H1 (cell line): ENCODE results near the gene COL26A1. TPM values are rescaled to one million over a fixed set of nuclear protein-coding genes. Genes with fewer than 3 reads are reported as not detected.

Experiments
- CTCF ChIA-PET: fragments of 300-600 bp; sonication (Branson Sonifier 250); formaldehyde crosslinking; loops from one replicate; lab custom pipeline; 2021; ENCODE audit not compliant: partially characterized antibody; lab: Charles Lee
- POLR2A ChIA-PET: fragments of 300-600 bp; sonication (Branson Sonifier 250); formaldehyde crosslinking; loops from one replicate; lab custom pipeline; 2021; ENCODE audit warnings: inconsistent platforms; ENCODE audit not compliant: partially characterized antibody; lab: Charles Lee
- DNase-seq, 2 experiments: peaks; one replicate each; pipeline versions ENCODE4 v3.0.0 to v3.0.0-alpha.2; 2010 to 2022; ENCODE audit warnings: low spot score in 2 of 2, low read depth in 1 of 2, mixed read lengths in 1 of 2
- FAIRE-seq: peaks from 2 replicates; lab custom pipeline; 2011; peaks lifted over from hg19 to GRCh38; lab: Jason Lieb, UNC
- H2AFZ ChIP-seq: 2 replicates; pipeline ENCODE4 v1.8.1; 2012; ENCODE audit warnings: low read length, inconsistent platforms
- H2AK5ac ChIP-seq: 2 replicates; pipeline ENCODE4 v1.6.1; 2013; ENCODE audit warnings: low read depth, low read length
- H2BK120ac ChIP-seq: replicated peaks from 2 replicates; pipeline ENCODE3; 2013; ENCODE audit warnings: low read depth, low read length, inconsistent platforms
- H2BK12ac ChIP-seq: 2 replicates; pipeline ENCODE4 v1.6.1; 2013; ENCODE audit warnings: low read depth, low read length
- H2BK15ac ChIP-seq: 2 replicates; pipeline ENCODE4 v1.6.1; 2013; ENCODE audit warnings: low read length
- H2BK20ac ChIP-seq: 2 replicates; pipeline ENCODE4 v1.6.1; 2013; ENCODE audit warnings: low read length
- H2BK5ac ChIP-seq: 2 replicates; pipeline ENCODE4 v1.6.1; 2013; ENCODE audit warnings: low read depth, low read length
- H3K14ac ChIP-seq: 2 replicates; pipeline ENCODE4 v1.6.1; 2013; ENCODE audit warnings: inconsistent platforms; ENCODE audit not compliant: insufficient read length
- H3K18ac ChIP-seq: 2 replicates; pipeline ENCODE4 v1.6.1; 2013; ENCODE audit warnings: low read length; ENCODE audit errors: extremely low read depth
- H3K23ac ChIP-seq: 2 replicates; pipeline ENCODE4 v1.6.1; 2013; ENCODE audit warnings: inconsistent platforms; ENCODE audit not compliant: insufficient read length
- H3K23me2 ChIP-seq: 2 replicates; pipeline ENCODE4 v1.6.1; 2013; ENCODE audit warnings: low read depth, low read length
- H3K27ac ChIP-seq: 2 replicates; pipeline ENCODE4 v1.6.1; 2011; ENCODE audit warnings: low read depth, low read length, inconsistent platforms
- H3K27me3 ChIP-seq, 4 experiments: replicated peaks in 1 of 4; 1 replicate in 1 of 4; 2 replicates in 3 of 4; pipeline versions ENCODE4 v1.6.1 to v1.8.1; 2011 to 2013; ENCODE audit warnings: low read length in 3 of 4, mild to moderate bottlenecking in 3 of 4, inconsistent platforms in 2 of 4, mixed read lengths in 2 of 4, moderate library complexity in 1 of 4; ENCODE audit not compliant: control insufficient read depth in 3 of 4, insufficient read depth in 3 of 4; ENCODE audit errors: extremely low read depth in 1 of 4
- H3K36me3 ChIP-seq, 4 experiments: 2 replicates each; pipeline versions ENCODE4 v1.6.1 to v1.8.1; 2011 to 2013; ENCODE audit warnings: mild to moderate bottlenecking in 4 of 4, low read length in 3 of 4, moderate library complexity in 2 of 4, control low read depth in 1 of 4, inconsistent platforms in 1 of 4; ENCODE audit not compliant: insufficient read depth in 4 of 4, control insufficient read depth in 2 of 4
- H3K4ac ChIP-seq: replicated peaks from 2 replicates; pipeline ENCODE3; 2013; ENCODE audit warnings: low read length, low read depth, mixed read lengths, inconsistent platforms; ENCODE audit not compliant: insufficient read length
- H3K4me1 ChIP-seq, 4 experiments: replicated peaks in 1 of 4; 1 replicate in 1 of 4; 2 replicates in 3 of 4; pipeline versions ENCODE4 v1.6.1 to v1.8.1; 2011 to 2013; ENCODE audit warnings: low read length in 3 of 4, inconsistent platforms in 2 of 4, mixed read lengths in 1 of 4; ENCODE audit not compliant: insufficient read depth in 4 of 4, control insufficient read depth in 3 of 4
- H3K4me2 ChIP-seq, 2 experiments: 2 replicates each; pipeline versions ENCODE4 v1.6.1 to v1.8.1; 2011 to 2013; ENCODE audit warnings: low read depth in 2 of 2, low read length in 2 of 2, control low read depth in 1 of 2, inconsistent platforms in 1 of 2, mild to moderate bottlenecking in 1 of 2; ENCODE audit not compliant: insufficient read depth in 1 of 2
- H3K4me3 ChIP-seq, 4 experiments: fragments of 200-600, 300-600 bp in 1 of 4; sonication (generic), shearing (Covaris generic), sonication (Bioruptor Twin) in 1 of 4; 2 replicates each; pipeline versions ENCODE4 v1.5.1 to v1.8.1; 2011 to 2016; ENCODE audit warnings: low read length in 4 of 4, low read depth in 3 of 4, control low read depth in 2 of 4, inconsistent platforms in 2 of 4, mild to moderate bottlenecking in 2 of 4, mixed read lengths in 1 of 4, moderate library complexity in 1 of 4; ENCODE audit not compliant: insufficient read depth in 2 of 4; ENCODE audit errors: extremely low read depth in 1 of 4
- H3K56ac ChIP-seq: replicated peaks from 2 replicates; pipeline ENCODE3; 2013; ENCODE audit warnings: low read depth, mild to moderate bottlenecking, mixed read lengths, low read length, inconsistent platforms; ENCODE audit not compliant: insufficient read length
- H3K79me1 ChIP-seq: 2 replicates; pipeline ENCODE4 v1.6.1; 2013; ENCODE audit warnings: low read depth, low read length, control low read depth
- H3K79me2 ChIP-seq, 2 experiments: 2 replicates each; pipeline versions ENCODE4 v1.6.1 to v1.8.1; 2012 to 2013; ENCODE audit warnings: low read length in 2 of 2, mild to moderate bottlenecking in 2 of 2, inconsistent platforms in 1 of 2; ENCODE audit not compliant: insufficient read depth in 2 of 2, control insufficient read depth in 1 of 2
- H3K9ac ChIP-seq, 4 experiments: replicated peaks in 1 of 4; 1 replicate in 1 of 4; 2 replicates in 3 of 4; pipeline versions ENCODE4 v1.6.1 to v1.8.1; 2011 to 2013; ENCODE audit warnings: low read depth in 3 of 4, low read length in 3 of 4, control low read depth in 2 of 4, mild to moderate bottlenecking in 2 of 4, moderate library complexity in 2 of 4, inconsistent platforms in 1 of 4; ENCODE audit errors: extremely low read depth in 1 of 4
- H3K9me3 ChIP-seq, 2 experiments: 2 replicates each; pipeline versions ENCODE4 v1.6.1 to v1.8.1; 2012 to 2013; ENCODE audit warnings: mild to moderate bottlenecking in 2 of 2, moderate library complexity in 2 of 2, control low read depth in 1 of 2, inconsistent platforms in 1 of 2, low read depth in 1 of 2, low read length in 1 of 2, mixed read lengths in 1 of 2; ENCODE audit not compliant: insufficient read depth in 2 of 2
- H4K20me1 ChIP-seq, 2 experiments: replicated peaks in 1 of 2; 2 replicates each; pipeline versions ENCODE3 to v1.8.1; 2011 to 2013; ENCODE audit warnings: inconsistent platforms in 2 of 2, low read length in 2 of 2, mild to moderate bottlenecking in 1 of 2; ENCODE audit not compliant: insufficient read depth in 2 of 2, control insufficient read depth in 1 of 2
- H4K5ac ChIP-seq: 2 replicates; pipeline ENCODE4 v1.6.1; 2013; ENCODE audit warnings: low read length, low read depth, mixed read lengths, inconsistent platforms; ENCODE audit not compliant: insufficient read length
- H4K8ac ChIP-seq: 2 replicates; pipeline ENCODE4 v1.8.0; 2013; ENCODE audit warnings: mild to moderate bottlenecking, moderate library complexity, low read length, inconsistent platforms; ENCODE audit not compliant: insufficient read depth; ENCODE audit errors: extremely low read depth
- H4K91ac ChIP-seq: replicated peaks from 2 replicates; pipeline ENCODE3; 2013; ENCODE audit warnings: low read length, mixed read lengths, inconsistent platforms; ENCODE audit not compliant: insufficient read length
- MAFK ChIP-seq: IDR thresholded peaks from 2 replicates; pipeline ENCODE4 v1.6.1; 2012; ENCODE audit warnings: low read depth, mild to moderate bottlenecking, improper control_type of control experiment, low read length
- SP1 ChIP-seq: IDR thresholded peaks from 2 replicates; pipeline ENCODE4 v1.6.1; 2011; ENCODE audit warnings: low read depth, low read length
- WGBS, 2 experiments: shearing (Covaris generic) in 1 of 2; methylation state at CpG; one replicate each; pipeline versions ENCODE4 v1.1.6 to v1.1.7; 2013 to 2015; ENCODE audit warnings: low lambda C conversion rate in 2 of 2, mixed read lengths in 2 of 2, inconsistent platforms in 1 of 2, low coverage in 1 of 2, missing lambda C conversion rate in 1 of 2; ENCODE audit not compliant: insufficient replicate concordance in 2 of 2, insufficient coverage in 1 of 2, insufficient read length in 1 of 2; ENCODE audit errors: extremely low coverage in 1 of 2, missing lambda C conversion rate in 1 of 2; 5-methylcytosine and 5-hydroxymethylcytosine counted together
- polyA plus RNA-seq, 7 experiments: library from polyadenylated mRNA; depleted of rRNA in 3 of 7; stranded (reverse) in 5 of 7; unstranded in 2 of 7; fragments of >200 nt in 5 of 7; fragments of 200-250 nt in 2 of 7; gene quantifications; 1 replicate in 5 of 7; 2 replicates in 1 of 7; 4 replicates in 1 of 7; pipeline versions ENCODE4 v1.2.1 to v1.2.3, GENCODE V29; 2011 to 2013; ENCODE audit warnings: missing spikeins in 2 of 7, mixed read lengths in 2 of 7
- total RNA-seq: library from RNA; stranded (reverse); fragmentation: NEBNext Ultra II Directional; extraction: Animal tissue kit (Norgen Biotek cat#: 25700); gene quantifications from 2 replicates; pipeline ENCODE4 v1.2.1, GENCODE V29; 2021

COL26A1 gene
- total and polyA plus RNA-seq, 2 of the 8 experiments (the other 6 are each of a cell fraction or from before 2014, with no cell fraction given): 51.1 to 68.8 TPM

DNA sequence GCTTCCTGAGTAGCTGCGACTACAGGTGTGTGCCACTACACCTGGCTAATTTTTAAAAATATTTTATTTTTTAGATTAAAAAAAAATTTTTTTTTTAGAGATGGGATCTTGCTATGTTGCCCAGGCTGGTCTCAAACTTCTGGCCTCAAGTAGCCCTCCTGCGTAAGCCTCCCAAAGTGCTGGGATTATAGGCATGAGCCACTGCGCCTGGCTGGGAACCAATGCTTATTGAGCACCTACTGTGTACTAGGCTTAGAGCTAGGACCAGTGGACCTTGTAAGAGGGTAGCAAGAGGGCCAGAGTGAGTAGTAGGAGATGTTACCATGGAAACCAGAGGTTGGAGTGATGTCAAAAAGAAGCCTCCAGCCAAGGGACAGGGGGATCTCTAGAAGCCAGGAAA lies 31.2 kb downstream of the COL26A1 start:
- Histone ChIP-seq H3K4ac (no peak overlapping the region), H3K14ac (no peak overlapping the region), H4K91ac (no peak overlapping the region), H3K27ac (no peak overlapping the region), H2BK12ac (0 out of 2 replicates have a peak overlapping the region, but pooled peaks have one; percentile 17), H2BK15ac (peak overlapping the region; percentile 72; the same call in 1 of the 2 replicates), H3K79me2 (peaks cover 0 to 42% of the 10 kb centered on the region in 2 experiments; a peak in 2 of 4 replicates), H3K4me2 (no peak overlapping the region), H3K56ac (no peak overlapping the region), H2AK5ac (no peak overlapping the region), H3K4me1 (peaks cover 10 to 24% (median 15%) of the 10 kb centered on the region in 4 experiments), H2BK120ac (no peak overlapping the region), H4K8ac (no peak overlapping the region), H2AFZ (no peak overlapping the region), H3K27me3 (no peaks in the 10 kb centered on the region), H3K23ac (no peak overlapping the region), H4K20me1 (no peaks in the 10 kb centered on the region), H2BK5ac (no peak overlapping the region), H3K9me3 (no peaks in the 10 kb centered on the region), H3K79me1 (peaks cover 9% of the 10 kb centered on the region), H3K9ac (no peak overlapping the region), H4K5ac (no peak overlapping the region), H3K4me3 (no peak overlapping the region), H3K36me3 (no peaks in the 10 kb centered on the region), H3K18ac (no peak overlapping the region; the same call in 1 of the 2 replicates), H3K23me2 (no peaks in the 10 kb centered on the region), H2BK20ac (no peak overlapping the region)
- WGBS, 2 experiments: 90% methylated on average over 3 of the region's 3 CpGs; no CpG with 5 or more reads in 1 of the 2 experiments
- ChIA-PET CTCF (interaction anchor here (32.6 to 36.0 kb wide), 2 partner anchors 10 to 16 kb away, joined by 728 read pairs; partner anchors contain the start of gene COL26A1), POLR2A (interaction anchor here (1.0 to 1.5 kb wide), 3 partner anchors 17 to 85 kb away, joined by 3 read pairs; no protein-coding TSS in a partner anchor)
- no peak for FAIRE-seq
- no peak for DNase-seq
- no peak for TF ChIP-seq MAFK
- no peak for TF ChIP-seq SP1
